Activated T-cell treated with anti-CD3 and anti-CD28 coated beads for 48 hours (primary cell): ENCODE results near the gene AKR1A1.

ENCODE experiments used
- DNase-seq: peaks from one replicate; pipeline ENCODE4 v3.0.0-alpha.2; 2020; ENCODE audit warnings: low read depth

AKR1A1 gene

GRCh38 chr1:45619149-45619921, 68.7 kb downstream of the AKR1A1 start:
- DNase-seq, result no peak
